B cell (primary cell): ENCODE results near the gene STAG1. TPM values are rescaled to one million over a fixed set of nuclear protein-coding genes. Genes with fewer than 3 reads are reported as not detected.

Experiments used
- ATAC-seq: fragments of 200-7000 bp; cut with Tn5 transposase; one replicate; pipeline ENCODE4 v1.10.0; 2021; ENCODE audit warnings: low read depth, mild to moderate bottlenecking, moderate number of reproducible peaks, moderate library complexity
- CTCF ChIA-PET: fragments of 350-600 bp; sonication (Branson Sonifier 250); formaldehyde crosslinking; loops from one replicate; lab custom pipeline; 2021; ENCODE audit warnings: antibody characterized with exemption, inconsistent platforms; lab: Charles Lee
- POLR2A ChIA-PET: fragments of 350-600 bp; sonication (Branson Sonifier 250); formaldehyde crosslinking; loops from one replicate; lab custom pipeline; 2021; ENCODE audit warnings: antibody characterized with exemption; lab: Charles Lee
- DNase-seq: peaks from one replicate; pipeline ENCODE4 v3.0.0; 2013
- H2AFZ ChIP-seq: 2 replicates; pipeline ENCODE4 v1.6.1; 2012; ENCODE audit warnings: mild to moderate bottlenecking, low read depth, low read length; ENCODE audit not compliant: insufficient read depth, poor library complexity, severe bottlenecking
- H3K27ac ChIP-seq, 2 donors: 1 replicate in 1 of 2; 2 replicates in 1 of 2; pipeline ENCODE4 v1.5.1; 2012 to 2013; ENCODE audit warnings: low read length in 2 of 2, mild to moderate bottlenecking in 2 of 2, moderate library complexity in 1 of 2
- H3K27me3 ChIP-seq, 4 experiments: fragments of 200-600 bp in 1 of 4; sonication (generic) in 1 of 4; replicated peaks in 1 of 4; 1 replicate in 2 of 4; 2 replicates in 2 of 4; pipeline versions ENCODE4 v1.6.1 to v1.7.0; 2013 to 2016; ENCODE audit warnings: low read length in 3 of 4, mild to moderate bottlenecking in 2 of 4, mixed read lengths in 1 of 4, moderate library complexity in 1 of 4; ENCODE audit not compliant: insufficient read depth in 4 of 4, control insufficient read depth in 3 of 4; ENCODE audit errors: control extremely low read depth in 1 of 4
- H3K36me3 ChIP-seq, 2 experiments: replicated peaks in 1 of 2; 1 replicate in 1 of 2; 2 replicates in 1 of 2; pipeline versions ENCODE4 v1.6.1 to v1.7.1; 2013; ENCODE audit warnings: low read length in 1 of 2; ENCODE audit not compliant: insufficient read depth in 2 of 2, control insufficient read depth in 1 of 2; ENCODE audit errors: control extremely low read depth in 1 of 2, extremely low read depth in 1 of 2
- H3K4me1 ChIP-seq, 2 donors: fragments of 200-600 bp in 1 of 2; sonication (generic) in 1 of 2; 1 replicate in 1 of 2; 2 replicates in 1 of 2; pipeline versions ENCODE4 v1.5.1 to v1.6.1; 2013 to 2017; ENCODE audit warnings: low read length in 2 of 2; ENCODE audit not compliant: control insufficient read depth in 2 of 2, insufficient read depth in 2 of 2
- H3K4me2 ChIP-seq: replicated peaks from 2 replicates; pipeline ENCODE3; 2012; ENCODE audit warnings: mild to moderate bottlenecking, low read depth, low read length; ENCODE audit not compliant: poor library complexity, severe bottlenecking
- H3K4me3 ChIP-seq, 5 experiments: fragments of 200-600 bp in 1 of 5; sonication (generic) in 1 of 5; 1 replicate in 3 of 5; 2 replicates in 2 of 5; pipeline versions ENCODE4 v1.5.1 to v1.7.0; 2011 to 2016; ENCODE audit warnings: low read length in 4 of 5, mild to moderate bottlenecking in 4 of 5, low read depth in 2 of 5, control low read depth in 1 of 5, moderate library complexity in 1 of 5; ENCODE audit not compliant: insufficient read depth in 1 of 5; ENCODE audit errors: control extremely low read depth in 1 of 5, extremely low read depth in 1 of 5
- H3K79me2 ChIP-seq: fragments of 200-600 bp; sonication (generic); one replicate; pipeline ENCODE4 v1.6.0; 2016; ENCODE audit warnings: low read length; ENCODE audit not compliant: control insufficient read depth, insufficient read depth
- H3K9ac ChIP-seq: fragments of 200-600 bp; sonication (generic); 2 replicates; pipeline ENCODE4 v1.6.1; 2017; ENCODE audit warnings: mild to moderate bottlenecking, low read length, moderate library complexity
- H3K9me3 ChIP-seq, 3 donors: one replicate each; pipeline versions ENCODE4 v1.6.1 to v1.7.1; 2013; ENCODE audit warnings: low read length in 2 of 3; ENCODE audit not compliant: control insufficient read depth in 2 of 3, insufficient read depth in 1 of 3; ENCODE audit errors: control extremely low read depth in 1 of 3
- H4K20me1 ChIP-seq: 2 replicates; pipeline ENCODE4 v1.6.0; 2012; ENCODE audit warnings: mild to moderate bottlenecking, low read length; ENCODE audit not compliant: insufficient read depth, control insufficient read depth, poor library complexity, severe bottlenecking
- H3K27ac Mint-ChIP-seq: one replicate; pipeline ENCODE4 v1.8.0; 2021; ENCODE audit warnings: mixed read lengths
- H3K27me3 Mint-ChIP-seq: one replicate; pipeline ENCODE4 v1.8.0; 2021; ENCODE audit warnings: mixed read lengths
- H3K4me1 Mint-ChIP-seq: one replicate; pipeline ENCODE4 v1.8.0; 2021; ENCODE audit warnings: mixed read lengths
- H3K4me3 Mint-ChIP-seq: one replicate; pipeline ENCODE4 v1.8.0; 2021; ENCODE audit warnings: mixed read lengths
- H3K9me3 Mint-ChIP-seq: one replicate; pipeline ENCODE4 v1.8.0; 2022; ENCODE audit warnings: mixed read lengths; ENCODE audit not compliant: insufficient read depth
- EZH2 ChIP-seq: IDR thresholded peaks from 2 replicates; pipeline ENCODE4 v1.6.1; 2012; ENCODE audit warnings: borderline replicate concordance, low read depth, mild to moderate bottlenecking, moderate library complexity, low read length; ENCODE audit not compliant: insufficient read depth, poor library complexity, severe bottlenecking
- WGBS: methylation state at CpG from one replicate; pipeline ENCODE4 v1.1.5; 2013; ENCODE audit warnings: missing lambda C conversion rate; ENCODE audit not compliant: insufficient coverage; 5-methylcytosine and 5-hydroxymethylcytosine counted together
- intact Hi-C: fragments of 100-400 bp; cut with micrococcal nuclease; formaldehyde crosslinking; loops from one replicate; pipeline ENCODE4 v1.10.0; 2022
- polyA plus RNA-seq: library from polyadenylated mRNA; depleted of rRNA; stranded (reverse); fragments of >200 nt; gene quantifications from 2 replicates; pipeline ENCODE4 v1.2.3, GENCODE V29; 2012
- total RNA-seq, 2 donors: library from RNA; stranded (reverse); fragments of 120-200 nt in 1 of 2; gene quantifications; 1 replicate in 1 of 2; 2 replicates in 1 of 2; pipeline versions ENCODE4 v1.2.3 to v1.2.4, GENCODE V29; 2013 to 2022
- TF ChIP-seq, protein P1 (sequence below): fragments of 200-600 bp; IDR thresholded peaks from one replicate; pipeline ENCODE4 v1.8.0; 2022; ENCODE audit warnings: antibody characterized with exemption, mild to moderate bottlenecking

The STAG1 gene
- total and polyA plus RNA-seq, 2 donors (not counting 1 experiment from before 2014, with no cell fraction given): 9.2 to 77.0 TPM

DNA sequence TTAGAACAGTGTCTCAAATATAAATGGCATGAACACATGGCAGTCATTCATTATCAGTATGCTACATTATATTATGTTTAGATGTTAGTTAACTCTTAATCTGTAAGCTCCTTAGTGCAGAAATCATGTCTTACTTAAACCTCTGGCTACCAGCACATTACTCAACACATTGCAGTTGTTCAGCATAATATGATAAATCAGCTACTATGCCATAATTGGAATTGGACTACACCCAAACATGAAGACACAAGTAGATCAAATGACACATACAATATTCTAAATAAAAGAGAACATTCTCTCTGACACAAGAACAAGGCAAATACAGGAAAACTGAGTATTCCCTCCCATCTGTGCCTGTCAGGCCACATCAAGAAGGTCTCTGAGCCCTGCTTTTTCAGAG, 385.9 kb downstream of the STAG1 start:
- Histone ChIP-seq H3K4me3 (no peak overlapping the region), H4K20me1 (no peaks in the 10 kb centered on the region), H3K36me3 (peaks cover 3 to 10% of the 10 kb centered on the region in 2 experiments), H2AFZ (no peak overlapping the region), H3K79me2 (no peaks in the 10 kb centered on the region), H3K27ac (no peak overlapping the region), H3K9me3 (no peaks in the 10 kb centered on the region), H3K27me3 (no peaks in the 10 kb centered on the region), H3K4me1 (no peaks in the 10 kb centered on the region), H3K4me2 (no peak overlapping the region), H3K9ac (no peak overlapping the region)
- no peaks in the 10 kb centered on the region for H3K27me3 Mint-ChIP-seq
- ChIA-PET POLR2A (no interaction called here), CTCF (interaction anchor here (0.6 to 1.5 kb wide), 4 partner anchors 21 to 666 kb away, joined by 3 to 4 read pairs (median 4); partner anchors contain the start of gene STAG1)
- H3K4me3 Mint-ChIP-seq: no peak overlapping the region
- H3K4me1 Mint-ChIP-seq: no peaks in the 10 kb centered on the region
- DNase-seq (no peak), ATAC-seq (no peak)
- H3K9me3 Mint-ChIP-seq: no peaks in the 10 kb centered on the region
- H3K27ac Mint-ChIP-seq: no peak overlapping the region
- intact Hi-C loops: no loop called here
- TF ChIP-seq, protein P1, sequence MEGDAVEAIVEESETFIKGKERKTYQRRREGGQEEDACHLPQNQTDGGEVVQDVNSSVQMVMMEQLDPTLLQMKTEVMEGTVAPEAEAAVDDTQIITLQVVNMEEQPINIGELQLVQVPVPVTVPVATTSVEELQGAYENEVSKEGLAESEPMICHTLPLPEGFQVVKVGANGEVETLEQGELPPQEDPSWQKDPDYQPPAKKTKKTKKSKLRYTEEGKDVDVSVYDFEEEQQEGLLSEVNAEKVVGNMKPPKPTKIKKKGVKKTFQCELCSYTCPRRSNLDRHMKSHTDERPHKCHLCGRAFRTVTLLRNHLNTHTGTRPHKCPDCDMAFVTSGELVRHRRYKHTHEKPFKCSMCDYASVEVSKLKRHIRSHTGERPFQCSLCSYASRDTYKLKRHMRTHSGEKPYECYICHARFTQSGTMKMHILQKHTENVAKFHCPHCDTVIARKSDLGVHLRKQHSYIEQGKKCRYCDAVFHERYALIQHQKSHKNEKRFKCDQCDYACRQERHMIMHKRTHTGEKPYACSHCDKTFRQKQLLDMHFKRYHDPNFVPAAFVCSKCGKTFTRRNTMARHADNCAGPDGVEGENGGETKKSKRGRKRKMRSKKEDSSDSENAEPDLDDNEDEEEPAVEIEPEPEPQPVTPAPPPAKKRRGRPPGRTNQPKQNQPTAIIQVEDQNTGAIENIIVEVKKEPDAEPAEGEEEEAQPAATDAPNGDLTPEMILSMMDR: no peak
- no peak for TF ChIP-seq EZH2

DNA sequence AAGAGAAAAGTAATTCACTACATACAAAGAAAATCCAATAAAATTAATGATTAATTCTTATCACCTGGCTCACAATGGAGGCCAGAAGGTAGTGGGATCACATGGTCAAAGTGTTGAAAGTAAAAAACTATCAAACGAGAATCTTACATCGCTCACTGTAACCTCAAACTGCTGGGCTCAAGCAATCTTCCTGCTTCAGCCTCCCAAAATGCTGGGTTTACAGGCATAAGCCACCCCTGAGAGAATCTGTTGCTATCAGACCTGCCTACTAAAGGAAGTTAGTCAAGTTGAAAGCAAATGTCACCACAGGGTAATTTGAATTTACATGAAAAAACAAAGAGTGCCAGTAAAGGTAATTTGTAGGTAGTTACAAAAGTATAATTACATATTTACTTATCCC, 398.7 kb downstream of the STAG1 start:
- Histone ChIP-seq H3K36me3 (peaks cover 0 to 25% of the 10 kb centered on the region in 2 experiments), H4K20me1 (no peaks in the 10 kb centered on the region), H3K4me2 (no peak overlapping the region), H3K27me3 (no peaks in the 10 kb centered on the region), H3K9ac (no peak overlapping the region), H3K27ac (no peak overlapping the region), H3K4me1 (no peaks in the 10 kb centered on the region), H3K79me2 (no peaks in the 10 kb centered on the region), H3K4me3 (no peak overlapping the region), H3K9me3 (peaks cover 0 to 14% (median 0%) of the 10 kb centered on the region in 3 donors), H2AFZ (no peak overlapping the region)
- TF ChIP-seq, protein P1: no peak
- TF ChIP-seq EZH2: no peak
- intact Hi-C loops: no loop called here
- no peaks in the 10 kb centered on the region for H3K27me3 Mint-ChIP-seq
- no peak for DNase-seq
- ChIA-PET CTCF (no interaction called here), POLR2A (no interaction called here)
- no CpG with 5 or more reads among the region's 2 CpGs for WGBS
- ATAC-seq: no peak
- no peak overlapping the region for H3K4me3 Mint-ChIP-seq
- H3K9me3 Mint-ChIP-seq: no peaks in the 10 kb centered on the region
- no peak overlapping the region for H3K27ac Mint-ChIP-seq
- no peaks in the 10 kb centered on the region for H3K4me1 Mint-ChIP-seq
